Mucosa of rectum (tissue), 2 donors: ENCODE measurements around the gene KCNJ9.

Source experiments
- H3K27ac ChIP-seq, 2 donors: one replicate each; pipeline ENCODE4 v1.7.0; 2013; ENCODE audit warnings: inconsistent platforms in 2 of 2, low read depth in 2 of 2, low read length in 2 of 2
- H3K27me3 ChIP-seq, 2 donors: one replicate each; pipeline ENCODE4 v1.7.0; 2013; ENCODE audit warnings: low read length in 2 of 2; ENCODE audit not compliant: control insufficient read depth in 2 of 2, insufficient read depth in 2 of 2
- H3K36me3 ChIP-seq, 2 donors: one replicate each; pipeline ENCODE4 v1.7.0; 2013; ENCODE audit warnings: low read length in 2 of 2; ENCODE audit not compliant: control insufficient read depth in 2 of 2, insufficient read depth in 2 of 2
- H3K4me1 ChIP-seq, 2 donors: one replicate each; pipeline ENCODE4 v1.7.0; 2013; ENCODE audit warnings: low read length in 2 of 2, mild to moderate bottlenecking in 1 of 2; ENCODE audit not compliant: control insufficient read depth in 2 of 2, insufficient read depth in 2 of 2
- H3K4me3 ChIP-seq, 2 donors: one replicate each; pipeline ENCODE4 v1.7.0; 2013; ENCODE audit warnings: low read length in 2 of 2
- H3K9ac ChIP-seq, 2 donors: one replicate each; pipeline ENCODE4 v1.7.0; 2013; ENCODE audit warnings: low read length in 2 of 2, low read depth in 1 of 2, mild to moderate bottlenecking in 1 of 2
- H3K9me3 ChIP-seq, 2 donors: one replicate each; pipeline ENCODE4 v1.7.0; 2013; ENCODE audit warnings: low read length in 2 of 2; ENCODE audit not compliant: control insufficient read depth in 2 of 2
- donor health status: healthy.
- donor health status: Normal muscosa, but diverticular disease.

The KCNJ9 gene

DNA sequence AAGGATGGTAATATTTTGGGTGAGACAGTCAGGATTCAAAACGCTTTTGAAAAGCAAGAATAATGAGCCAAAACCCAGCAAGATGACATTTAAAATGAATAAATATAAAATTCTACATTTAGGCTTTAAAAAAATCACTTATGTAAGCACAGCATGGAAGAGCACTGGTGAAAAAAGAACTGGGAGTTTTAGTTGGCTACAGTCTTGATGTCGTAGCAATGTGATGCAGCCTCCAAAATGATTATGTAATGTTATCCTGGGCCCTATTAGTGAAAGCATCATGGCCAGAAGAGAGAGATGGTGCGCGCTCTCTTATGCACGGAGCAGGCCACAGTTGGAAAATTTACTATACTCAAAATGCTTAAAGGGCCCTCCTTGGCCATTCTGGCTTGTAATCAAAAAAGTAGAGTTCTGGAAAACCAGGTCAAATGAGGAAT is 5.1 kb downstream of the KCNJ9 start:
- H3K9ac ChIP-seq: no peak overlapping the region
- no peak overlapping the region for H3K27ac ChIP-seq
- H3K9me3 ChIP-seq: no peaks in the 10 kb centered on the region
- H3K27me3 ChIP-seq: peaks cover 12 to 17% of the 10 kb centered on the region in 2 donors
- H3K36me3 ChIP-seq: peaks cover 7 to 8% of the 10 kb centered on the region in 2 donors
- no peak overlapping the region for H3K4me3 ChIP-seq
- peaks cover 0 to 4% of the 10 kb centered on the region in 2 donors for H3K4me1 ChIP-seq

DNA sequence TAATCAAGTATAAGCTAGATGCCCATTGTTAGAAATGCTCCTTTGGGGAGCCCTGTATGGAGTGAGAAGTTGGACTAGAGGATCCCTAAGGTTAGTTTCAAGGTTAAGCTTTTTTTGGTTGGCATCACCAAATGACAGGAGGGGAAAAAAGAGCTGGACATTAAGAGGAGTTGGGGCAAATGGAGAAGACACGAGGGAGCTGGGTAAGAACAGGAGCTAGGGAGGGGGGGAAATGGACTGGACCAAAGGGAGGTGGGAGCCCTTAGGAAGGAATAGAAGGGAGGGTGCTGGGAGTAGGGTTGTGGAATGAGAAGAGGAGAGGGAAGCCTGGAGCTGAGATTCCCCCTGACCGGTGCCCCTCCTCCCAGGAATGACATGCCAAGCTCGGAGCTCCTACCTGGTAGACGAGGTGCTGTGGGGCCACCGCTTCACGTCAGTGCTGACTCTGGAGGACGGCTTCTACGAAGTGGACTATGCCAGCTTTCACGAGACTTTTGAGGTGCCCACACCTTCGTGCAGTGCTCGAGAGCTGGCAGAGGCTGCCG is 5.9 kb downstream of the KCNJ9 start:
- Histone ChIP-seq H3K9ac (no peak overlapping the region), H3K4me1 (peaks cover 0 to 4% of the 10 kb centered on the region in 2 donors), H3K4me3 (no peak overlapping the region), H3K9me3 (no peaks in the 10 kb centered on the region), H3K27me3 (peaks cover 10 to 16% of the 10 kb centered on the region in 2 donors), H3K27ac (no peak overlapping the region), H3K36me3 (peaks cover 9 to 15% of the 10 kb centered on the region in 2 donors)

DNA sequence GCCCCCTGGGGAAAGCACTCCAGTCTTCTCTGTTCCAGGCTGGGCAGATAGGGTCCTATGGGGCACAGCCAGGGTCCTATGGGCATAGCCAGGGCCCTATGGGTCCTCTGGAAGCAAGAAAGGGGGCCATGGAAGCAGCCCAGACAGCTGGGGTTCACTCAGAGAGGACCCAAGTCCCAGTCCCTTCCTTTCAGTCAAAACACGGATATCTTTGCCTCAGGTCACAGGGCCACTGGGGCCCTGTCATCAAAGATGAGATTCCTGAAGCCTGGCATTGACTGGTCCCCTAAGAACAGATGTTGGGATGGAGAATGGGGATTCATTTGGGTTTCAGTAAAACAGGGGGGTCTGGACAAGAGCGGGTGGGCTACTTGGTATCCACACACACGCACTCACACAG is 8.5 kb downstream of the KCNJ9 start:
- Histone ChIP-seq H3K27ac (no peak overlapping the region), H3K9me3 (no peaks in the 10 kb centered on the region), H3K27me3 (no peaks in the 10 kb centered on the region), H3K9ac (no peak overlapping the region), H3K36me3 (peaks cover 13 to 24% of the 10 kb centered on the region in 2 donors), H3K4me1 (peaks cover 17 to 19% of the 10 kb centered on the region in 2 donors), H3K4me3 (no peak overlapping the region)

DNA sequence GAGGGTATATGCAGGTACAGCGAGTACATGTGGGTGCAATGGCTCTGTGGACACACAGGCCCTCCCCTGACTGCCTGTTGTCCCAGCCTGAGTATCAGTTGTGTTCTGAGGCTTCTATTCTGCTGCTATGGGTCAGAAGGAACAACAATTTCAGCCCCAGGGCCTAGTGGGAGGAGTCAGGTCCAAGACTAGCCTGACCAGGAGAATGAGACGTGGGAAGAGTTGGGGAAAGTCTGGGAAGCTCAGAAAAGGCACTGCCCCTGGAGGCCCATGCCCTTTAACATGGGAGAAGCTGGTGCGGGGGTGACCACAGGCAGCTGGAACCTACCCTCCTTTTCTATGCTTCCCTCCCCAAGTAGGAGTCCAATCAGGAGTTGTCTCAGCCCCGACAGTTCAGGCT is 9.4 kb downstream of the KCNJ9 start:
- Histone ChIP-seq H3K9me3 (no peaks in the 10 kb centered on the region), H3K27me3 (no peaks in the 10 kb centered on the region), H3K4me1 (peaks cover 24 to 28% of the 10 kb centered on the region in 2 donors), H3K27ac (no peak overlapping the region), H3K4me3 (no peak overlapping the region), H3K9ac (no peak overlapping the region), H3K36me3 (peaks cover 15 to 30% of the 10 kb centered on the region in 2 donors)

DNA sequence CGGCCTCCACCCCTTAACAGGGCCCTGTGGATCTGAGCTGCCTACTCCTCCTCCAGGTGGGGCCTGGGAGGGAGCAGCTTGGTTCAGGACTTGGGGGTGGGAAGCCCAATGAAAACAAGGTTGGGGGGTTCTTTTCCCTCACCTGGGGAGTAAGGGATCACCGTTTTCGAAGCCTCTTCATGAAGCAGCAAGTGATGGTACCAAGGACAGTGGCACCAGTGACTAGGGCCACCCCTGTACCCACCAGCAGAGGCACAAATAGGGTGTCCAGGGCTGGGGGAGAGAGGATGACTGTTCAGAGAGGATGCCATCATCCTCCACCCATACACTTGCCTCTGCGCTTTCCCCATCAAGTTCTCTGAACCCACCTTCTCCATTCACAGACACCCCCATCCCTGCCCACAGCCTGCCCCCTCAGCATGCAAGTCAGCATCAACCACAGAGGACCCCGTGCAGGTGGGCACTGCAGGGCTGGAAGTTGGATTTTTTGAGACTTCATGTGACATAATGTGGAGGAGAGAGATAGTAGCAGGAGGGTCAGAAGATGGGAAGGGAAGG is 10.4 kb downstream of the KCNJ9 start:
- Histone ChIP-seq H3K9me3 (no peaks in the 10 kb centered on the region), H3K27me3 (no peaks in the 10 kb centered on the region), H3K27ac (no peak overlapping the region), H3K4me1 (peaks cover 31 to 37% of the 10 kb centered on the region in 2 donors), H3K36me3 (peaks cover 15 to 30% of the 10 kb centered on the region in 2 donors), H3K4me3 (no peak overlapping the region), H3K9ac (no peak overlapping the region)

DNA sequence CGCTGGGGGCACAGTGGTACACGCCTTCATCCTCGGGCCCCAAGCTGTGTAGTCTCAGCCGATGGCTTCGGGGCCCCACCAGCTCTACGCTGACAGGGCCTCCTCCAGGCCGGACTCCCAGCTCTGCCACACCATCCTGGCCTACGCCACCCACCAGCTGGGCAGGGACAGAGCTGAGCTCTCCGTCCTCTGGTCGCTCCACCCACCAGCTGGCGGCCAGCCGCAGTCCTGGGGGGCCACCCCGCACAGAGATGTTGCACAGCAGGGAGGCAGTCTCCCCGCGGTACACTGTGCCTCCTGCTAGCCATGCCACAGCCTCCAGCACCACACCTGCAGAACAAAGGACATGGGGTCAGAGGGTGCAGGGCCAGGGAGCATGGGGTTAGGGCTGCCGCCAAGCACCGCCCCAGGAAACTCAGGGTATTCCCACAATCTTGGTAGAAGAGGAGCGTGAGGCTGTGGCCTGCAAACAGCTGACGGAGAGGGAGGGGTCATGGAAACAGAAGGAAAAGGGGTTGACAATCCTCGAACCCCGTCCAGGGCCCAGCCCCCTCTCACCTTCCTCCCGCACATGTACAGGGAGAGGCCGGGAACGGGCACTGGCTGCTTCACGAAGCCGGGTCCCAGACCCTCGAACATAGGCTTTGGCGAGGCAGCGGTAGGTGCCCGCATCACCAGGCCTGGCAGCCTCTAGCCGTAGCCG is 11.2 kb downstream of the KCNJ9 start:
- Histone ChIP-seq H3K27me3 (no peaks in the 10 kb centered on the region), H3K4me1 (peaks cover 38 to 45% of the 10 kb centered on the region in 2 donors), H3K36me3 (peaks cover 15 to 30% of the 10 kb centered on the region in 2 donors), H3K9ac (no peak overlapping the region), H3K4me3 (no peak overlapping the region), H3K27ac (no peak overlapping the region), H3K9me3 (no peaks in the 10 kb centered on the region)

DNA sequence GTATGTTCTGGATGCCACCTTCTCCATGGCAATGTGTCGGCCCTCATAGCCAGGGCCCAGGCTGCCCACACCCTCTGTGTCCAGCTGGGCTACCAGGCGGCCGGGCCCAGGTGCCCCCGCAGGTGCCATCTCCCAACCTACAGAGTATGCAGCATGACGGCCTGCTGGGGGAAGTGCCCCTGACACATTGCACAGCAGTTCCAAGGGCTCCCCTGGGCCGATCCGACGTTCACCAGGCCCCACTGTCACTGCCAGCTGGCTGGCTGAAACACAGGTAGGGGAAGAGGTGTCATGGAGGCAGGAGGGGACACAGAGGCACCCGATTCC is 11.7 kb downstream of the KCNJ9 start:
- no peak overlapping the region for H3K9ac ChIP-seq
- no peak overlapping the region for H3K4me3 ChIP-seq
- H3K27ac ChIP-seq: no peak overlapping the region
- H3K27me3 ChIP-seq: no peaks in the 10 kb centered on the region
- peaks cover 15 to 30% of the 10 kb centered on the region in 2 donors for H3K36me3 ChIP-seq
- no peaks in the 10 kb centered on the region for H3K9me3 ChIP-seq
- H3K4me1 ChIP-seq: peaks cover 43 to 50% of the 10 kb centered on the region in 2 donors

DNA sequence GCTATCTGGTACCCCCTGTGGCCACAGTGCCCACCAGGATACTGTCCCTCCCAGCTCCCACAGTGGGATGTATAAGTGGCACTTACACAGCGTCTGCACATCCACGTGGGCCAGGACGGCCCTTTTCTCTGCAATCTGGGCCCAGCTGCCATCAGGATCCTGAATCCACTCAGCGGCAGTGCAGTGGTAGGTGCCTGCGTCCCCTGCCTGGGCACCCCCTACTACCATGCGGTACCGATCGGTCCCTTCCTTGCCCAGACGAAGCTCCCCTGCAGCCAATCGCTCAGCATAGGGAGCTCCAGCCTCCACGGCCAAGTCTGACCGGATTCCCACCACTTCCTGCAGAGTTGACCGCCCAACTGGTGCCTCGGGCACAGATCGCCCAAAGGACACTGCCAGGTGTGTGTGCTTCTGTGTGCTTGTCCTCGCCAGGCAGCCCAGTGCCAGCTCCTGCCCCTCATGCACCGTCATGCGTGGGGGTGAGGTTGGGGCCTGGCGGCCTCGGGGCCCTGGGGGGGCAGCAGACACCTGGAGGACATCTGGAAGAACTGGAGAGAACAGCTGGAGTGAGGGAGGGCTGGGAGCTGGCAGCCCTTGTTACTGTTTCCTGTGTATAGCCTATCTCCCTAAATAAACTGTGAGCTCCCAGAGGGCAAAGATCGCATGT is 12.4 kb downstream of the KCNJ9 start:
- no peaks in the 10 kb centered on the region for H3K9me3 ChIP-seq
- H3K27me3 ChIP-seq: no peaks in the 10 kb centered on the region
- no peak overlapping the region for H3K9ac ChIP-seq
- H3K4me1 ChIP-seq: peaks cover 43 to 50% of the 10 kb centered on the region in 2 donors
- peaks cover 15 to 30% of the 10 kb centered on the region in 2 donors for H3K36me3 ChIP-seq
- H3K4me3 ChIP-seq: no peak overlapping the region
- peak overlapping the region; percentile 59 to 67 for H3K27ac ChIP-seq

DNA sequence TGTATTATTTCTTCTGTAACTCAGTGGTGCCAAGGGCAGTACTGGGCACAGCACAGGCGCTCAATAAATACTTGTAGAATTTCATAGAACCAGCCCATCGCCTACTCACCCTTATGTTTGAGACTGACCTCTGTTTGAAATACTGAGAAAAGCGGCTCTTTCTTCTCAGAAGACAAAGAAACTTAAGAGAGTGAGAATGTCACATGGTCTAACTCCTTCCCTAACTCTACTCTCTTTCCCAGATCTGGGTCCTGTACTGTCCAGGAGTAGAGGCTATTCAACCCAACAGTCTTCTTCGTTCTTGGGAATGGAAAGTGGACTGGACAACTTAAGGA is 12.9 kb downstream of the KCNJ9 start:
- Histone ChIP-seq H3K27me3 (no peaks in the 10 kb centered on the region), H3K27ac (peak overlapping the region; percentile 59 to 67), H3K4me3 (no peak overlapping the region), H3K4me1 (peaks cover 43 to 54% of the 10 kb centered on the region in 2 donors), H3K36me3 (peaks cover 15 to 30% of the 10 kb centered on the region in 2 donors), H3K9ac (no peak overlapping the region), H3K9me3 (no peaks in the 10 kb centered on the region)

DNA sequence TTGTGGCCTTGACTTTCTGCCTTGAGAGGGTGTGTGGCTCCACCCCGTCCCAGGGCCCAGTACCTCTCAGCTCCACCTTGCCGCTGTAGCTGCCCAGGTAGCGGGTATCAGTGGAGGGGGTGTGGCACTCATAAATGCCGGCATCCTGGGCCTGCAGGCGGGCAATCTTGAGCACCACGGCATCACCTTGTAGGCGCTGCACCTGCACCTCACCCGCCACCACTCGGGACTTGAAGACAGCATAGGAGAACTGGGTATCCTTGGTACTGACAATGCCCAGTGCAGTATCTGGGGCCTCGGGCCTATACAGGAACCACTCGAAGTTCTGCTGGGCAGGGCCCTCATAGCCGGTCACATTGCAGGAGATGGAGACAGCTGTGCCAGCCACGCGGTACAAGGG is 13.5 kb downstream of the KCNJ9 start:
- peaks cover 15 to 30% of the 10 kb centered on the region in 2 donors for H3K36me3 ChIP-seq
- H3K9ac ChIP-seq: no peak overlapping the region
- H3K4me3 ChIP-seq: no peak overlapping the region
- H3K27me3 ChIP-seq: no peaks in the 10 kb centered on the region
- H3K9me3 ChIP-seq: no peaks in the 10 kb centered on the region
- H3K4me1 ChIP-seq: peaks cover 43 to 54% of the 10 kb centered on the region in 2 donors
- peak overlapping the region; percentile 59 to 67 for H3K27ac ChIP-seq
